Measurements from ENCODE around the gene CDK14.

DNA sequence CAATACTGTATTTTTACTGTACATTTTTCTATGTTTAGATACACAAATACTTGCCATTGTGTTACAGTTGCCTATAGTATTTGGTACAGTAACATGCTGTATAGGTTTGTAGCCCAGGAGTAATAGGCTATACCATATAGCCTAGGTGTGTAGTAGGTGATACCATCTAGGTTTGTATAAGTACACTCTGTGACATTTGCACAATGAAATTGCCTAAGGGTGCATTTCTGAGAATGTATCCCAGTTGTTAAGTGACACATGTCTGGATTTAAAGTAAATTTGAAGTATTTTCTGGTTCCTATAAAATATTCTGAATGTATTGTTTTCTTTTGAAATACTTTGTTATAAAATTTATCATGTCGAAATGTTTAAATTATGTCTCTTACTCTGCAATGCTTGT lies 7.2 kb downstream of the CDK14 start:
- TF ChIP-seq, protein P1, sequence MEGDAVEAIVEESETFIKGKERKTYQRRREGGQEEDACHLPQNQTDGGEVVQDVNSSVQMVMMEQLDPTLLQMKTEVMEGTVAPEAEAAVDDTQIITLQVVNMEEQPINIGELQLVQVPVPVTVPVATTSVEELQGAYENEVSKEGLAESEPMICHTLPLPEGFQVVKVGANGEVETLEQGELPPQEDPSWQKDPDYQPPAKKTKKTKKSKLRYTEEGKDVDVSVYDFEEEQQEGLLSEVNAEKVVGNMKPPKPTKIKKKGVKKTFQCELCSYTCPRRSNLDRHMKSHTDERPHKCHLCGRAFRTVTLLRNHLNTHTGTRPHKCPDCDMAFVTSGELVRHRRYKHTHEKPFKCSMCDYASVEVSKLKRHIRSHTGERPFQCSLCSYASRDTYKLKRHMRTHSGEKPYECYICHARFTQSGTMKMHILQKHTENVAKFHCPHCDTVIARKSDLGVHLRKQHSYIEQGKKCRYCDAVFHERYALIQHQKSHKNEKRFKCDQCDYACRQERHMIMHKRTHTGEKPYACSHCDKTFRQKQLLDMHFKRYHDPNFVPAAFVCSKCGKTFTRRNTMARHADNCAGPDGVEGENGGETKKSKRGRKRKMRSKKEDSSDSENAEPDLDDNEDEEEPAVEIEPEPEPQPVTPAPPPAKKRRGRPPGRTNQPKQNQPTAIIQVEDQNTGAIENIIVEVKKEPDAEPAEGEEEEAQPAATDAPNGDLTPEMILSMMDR (IDR thresholded peaks at IDR 0.05), result no peak
- no peak for TF ChIP-seq POLR2A (IDR thresholded peaks at IDR 0.05)
